Upper lobe of right lung (tissue), 1 donor: Measurements from ENCODE around the gene PDCD4. TPM values are rescaled to one million over a fixed set of nuclear protein-coding genes. Genes with fewer than 3 reads are reported as not detected.

Experiments used
- ATAC-seq: fragments of 200-7000 bp; cut with Tn5 transposase; one replicate; pipeline ENCODE4 v1.9.1; 2020; ENCODE audit warnings: mild to moderate bottlenecking, moderate library complexity
- DNase-seq: peaks from one replicate; pipeline ENCODE4 v3.0.0-alpha.2; 2020
- H3K27ac ChIP-seq: fragments of 200-600 bp; one replicate; pipeline ENCODE4 v1.8.0; 2022
- H3K27me3 ChIP-seq: fragments of 200-600 bp; one replicate; pipeline ENCODE4 v1.8.0; 2022; ENCODE audit warnings: mild to moderate bottlenecking
- H3K36me3 ChIP-seq: fragments of 200-600 bp; one replicate; pipeline ENCODE4 v1.8.0; 2022
- H3K4me1 ChIP-seq: fragments of 200-600 bp; one replicate; pipeline ENCODE4 v1.8.0; 2022
- H3K4me3 ChIP-seq: fragments of 200-600 bp; one replicate; pipeline ENCODE4 v1.8.0; 2022; ENCODE audit warnings: mild to moderate bottlenecking
- H3K9me3 ChIP-seq: fragments of 200-600 bp; one replicate; pipeline ENCODE4 v1.8.0; 2022
- intact Hi-C: fragments of 100-400 bp; cut with DNase I; formaldehyde crosslinking; loops from one replicate; pipeline ENCODE4 v1.11.0; 2022
- total RNA-seq: library from RNA; stranded (reverse); fragmentation: NEBNext Ultra II Directional; extraction: Animal tissue kit (Norgen Biotek cat#: 25700); gene quantifications from one replicate; pipeline ENCODE4 v1.2.1, GENCODE V29; 2021
- TF ChIP-seq, protein P1 (sequence below): fragments of 200-600 bp; IDR thresholded peaks from one replicate; pipeline ENCODE4 v1.8.0; 2022; ENCODE audit warnings: antibody characterized with exemption
- donor health status: DM: no; HTN: yes; CAD: no; lungs with severe emphysema.

PDCD4 gene
- total RNA-seq, 1 donor from 2014 or later = 48.6 TPM

GRCh38 chr10:110843031-110843430, 28.7 kb upstream of the PDCD4 start:
- DNase-seq = no peak
- Histone ChIP-seq H3K4me3 (no peak overlapping the region), H3K9me3 (no peaks in the 10 kb centered on the region), H3K4me1 (no peaks in the 10 kb centered on the region), H3K36me3 (no peaks in the 10 kb centered on the region), H3K27ac (no peak overlapping the region), H3K27me3 (no peaks in the 10 kb centered on the region)
- ATAC-seq = no peak
- intact Hi-C loops = no loop called here
- TF ChIP-seq, protein P1, sequence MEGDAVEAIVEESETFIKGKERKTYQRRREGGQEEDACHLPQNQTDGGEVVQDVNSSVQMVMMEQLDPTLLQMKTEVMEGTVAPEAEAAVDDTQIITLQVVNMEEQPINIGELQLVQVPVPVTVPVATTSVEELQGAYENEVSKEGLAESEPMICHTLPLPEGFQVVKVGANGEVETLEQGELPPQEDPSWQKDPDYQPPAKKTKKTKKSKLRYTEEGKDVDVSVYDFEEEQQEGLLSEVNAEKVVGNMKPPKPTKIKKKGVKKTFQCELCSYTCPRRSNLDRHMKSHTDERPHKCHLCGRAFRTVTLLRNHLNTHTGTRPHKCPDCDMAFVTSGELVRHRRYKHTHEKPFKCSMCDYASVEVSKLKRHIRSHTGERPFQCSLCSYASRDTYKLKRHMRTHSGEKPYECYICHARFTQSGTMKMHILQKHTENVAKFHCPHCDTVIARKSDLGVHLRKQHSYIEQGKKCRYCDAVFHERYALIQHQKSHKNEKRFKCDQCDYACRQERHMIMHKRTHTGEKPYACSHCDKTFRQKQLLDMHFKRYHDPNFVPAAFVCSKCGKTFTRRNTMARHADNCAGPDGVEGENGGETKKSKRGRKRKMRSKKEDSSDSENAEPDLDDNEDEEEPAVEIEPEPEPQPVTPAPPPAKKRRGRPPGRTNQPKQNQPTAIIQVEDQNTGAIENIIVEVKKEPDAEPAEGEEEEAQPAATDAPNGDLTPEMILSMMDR = no peak

- intact Hi-C loops = no loop called here
- H3K4me3 ChIP-seq = no peak overlapping the region
- DNase-seq (no peak), ATAC-seq (no peak)
- H3K4me1 ChIP-seq = no peaks in the 10 kb centered on the region
- TF ChIP-seq, protein P1 = no peak
- H3K9me3 ChIP-seq = no peaks in the 10 kb centered on the region
- H3K36me3 ChIP-seq = no peaks in the 10 kb centered on the region
- H3K27me3 ChIP-seq = no peaks in the 10 kb centered on the region
- H3K27ac ChIP-seq = no peak overlapping the region
These were observed 27.7 kb upstream of the PDCD4 start for GRCh38 chr10:110843796-110844616.

DNA sequence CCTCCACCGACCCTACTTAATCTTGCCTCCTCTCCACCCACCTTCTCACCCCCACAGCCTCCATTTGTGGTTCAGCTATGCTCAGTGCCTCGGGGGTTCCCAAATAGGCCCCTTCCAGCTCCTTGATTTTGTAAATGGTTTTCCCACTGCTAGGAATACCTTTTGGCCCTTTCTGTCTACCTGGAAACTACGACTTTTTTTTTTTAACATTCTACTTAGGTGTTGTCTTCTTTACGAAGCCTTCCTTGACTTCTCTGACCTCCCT, 27.2 kb upstream of the PDCD4 start:
- Histone ChIP-seq H3K27me3 (no peaks in the 10 kb centered on the region), H3K36me3 (no peaks in the 10 kb centered on the region), H3K4me3 (no peak overlapping the region), H3K9me3 (no peaks in the 10 kb centered on the region), H3K4me1 (no peaks in the 10 kb centered on the region), H3K27ac (no peak overlapping the region)
- no peak for ATAC-seq
- no peak for DNase-seq
- intact Hi-C loops = no loop called here
- TF ChIP-seq, protein P1 = no peak

DNA sequence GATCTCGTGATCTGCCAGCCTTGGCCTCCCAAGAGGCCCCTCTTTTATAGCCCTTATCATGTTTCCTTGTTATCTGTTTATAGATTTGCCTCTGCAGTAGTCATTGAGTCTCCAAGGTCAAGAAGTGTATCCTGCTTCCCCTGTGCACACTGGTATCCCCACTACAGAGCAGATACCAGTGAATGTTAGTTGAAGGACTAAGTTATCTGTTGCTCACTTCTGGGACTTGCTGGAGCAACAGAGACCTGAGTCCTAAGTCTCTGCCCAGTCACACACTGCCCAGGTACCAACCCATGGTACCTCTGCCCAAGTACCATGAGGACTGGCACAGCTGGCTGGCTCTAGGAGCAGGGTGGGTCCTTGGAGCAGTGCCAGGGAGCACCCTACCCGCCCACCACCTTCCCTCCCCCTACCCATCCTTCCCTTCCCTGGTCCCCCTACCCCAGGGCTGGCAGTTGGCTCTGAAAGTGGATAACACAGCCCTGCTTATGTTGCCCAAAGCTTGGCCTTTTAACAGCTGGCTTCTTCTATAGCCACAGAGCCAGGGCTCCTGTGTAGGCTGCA, 26.5 kb upstream of the PDCD4 start:
- H3K9me3 ChIP-seq = no peaks in the 10 kb centered on the region
- H3K4me1 ChIP-seq = no peaks in the 10 kb centered on the region
- DNase-seq (no peak), ATAC-seq (no peak)
- no peaks in the 10 kb centered on the region for H3K36me3 ChIP-seq
- TF ChIP-seq, protein P1 = no peak
- no peaks in the 10 kb centered on the region for H3K27me3 ChIP-seq
- no peak overlapping the region for H3K27ac ChIP-seq
- no peak overlapping the region for H3K4me3 ChIP-seq
- intact Hi-C loops = no loop called here

- H3K27me3 ChIP-seq = no peaks in the 10 kb centered on the region
- TF ChIP-seq, protein P1 = no peak
- DNase-seq (no peak), ATAC-seq (peak; percentile 11)
- H3K4me1 ChIP-seq = peaks cover under 1% of the 10 kb centered on the region
- H3K36me3 ChIP-seq = no peaks in the 10 kb centered on the region
- H3K27ac ChIP-seq = no peak overlapping the region
- intact Hi-C loops = no loop called here
- H3K4me3 ChIP-seq = no peak overlapping the region
- H3K9me3 ChIP-seq = no peaks in the 10 kb centered on the region
These were observed 25.7 kb upstream of the PDCD4 start for GRCh38 chr10:110845756-110846620.
